HL-60 (cell line): ENCODE data around the gene PLSCR3.

ENCODE experiments used
- DNase-seq, 2 experiments: peaks; one replicate each; pipeline ENCODE4 v3.0.0-alpha.2; 2010 to 2020; ENCODE audit warnings: low read depth in 1 of 2, low spot score in 1 of 2
- H3K27ac ChIP-seq: fragments of 250-450 bp; sonication (Bioruptor Pico); replicated peaks from 2 replicates; pipeline ENCODE4 v1.5.1; 2020; ENCODE audit warnings: mild to moderate bottlenecking, moderate library complexity
- H3K27me3 ChIP-seq: fragments of 250-450 bp; sonication (Bioruptor Pico); 2 replicates; pipeline ENCODE4 v1.5.1; 2021; ENCODE audit warnings: mild to moderate bottlenecking, moderate library complexity; ENCODE audit not compliant: insufficient read depth, poor library complexity, severe bottlenecking
- H3K4me3 ChIP-seq: replicated peaks from 2 replicates; pipeline ENCODE4 v1.5.1; 2011; ENCODE audit warnings: mild to moderate bottlenecking, control low read depth, low read length; ENCODE audit not compliant: insufficient read depth
- CTCF ChIP-seq: IDR thresholded peaks from one replicate; pipeline ENCODE4 v1.5.1; 2011; ENCODE audit warnings: low read length, control low read depth, inconsistent platforms; ENCODE audit not compliant: insufficient read depth
- GABPA ChIP-seq: IDR thresholded peaks from 2 replicates; pipeline ENCODE4 v1.6.1; 2012; ENCODE audit warnings: low read depth
- POLR2AphosphoS5 ChIP-seq: IDR thresholded peaks from 2 replicates; pipeline ENCODE4 v1.6.1; 2012; ENCODE audit warnings: low read depth
- REST ChIP-seq: IDR thresholded peaks from 2 replicates; pipeline ENCODE4 v1.6.1; 2012; ENCODE audit warnings: low read depth; ENCODE audit not compliant: insufficient replicate concordance
- SPI1 ChIP-seq: IDR thresholded peaks from 2 replicates; pipeline ENCODE4 v1.6.1; 2012; ENCODE audit warnings: low read depth, mild to moderate bottlenecking, borderline replicate concordance

PLSCR3 gene

GRCh38 chr17:7414837-7415236 is 20.5 kb upstream of the PLSCR3 start:
- no peak overlapping the region for H3K4me3 ChIP-seq
- no peak overlapping the region for H3K27ac ChIP-seq
- no peaks in the 10 kb centered on the region for H3K27me3 ChIP-seq
- DNase-seq, result no peak
- no peak for TF ChIP-seq GABPA
- no peak for TF ChIP-seq SPI1
- no peak for TF ChIP-seq REST
- no peak for TF ChIP-seq POLR2AphosphoS5
- no peak for TF ChIP-seq CTCF

GRCh38 chr17:7413346-7413985 is 19.1 kb upstream of the PLSCR3 start:
- peaks cover 2% of the 10 kb centered on the region for H3K27me3 ChIP-seq
- TF ChIP-seq SPI1 (no peak), POLR2AphosphoS5 (no peak), REST (no peak), CTCF (no peak), GABPA (no peak)
- no peak overlapping the region for H3K27ac ChIP-seq
- DNase-seq, result no peak
- H3K4me3 ChIP-seq, result no peak overlapping the region

- Histone ChIP-seq H3K27me3 (peaks cover 2% of the 10 kb centered on the region), H3K4me3 (no peak overlapping the region), H3K27ac (no peak overlapping the region)
- TF ChIP-seq CTCF (no peak), POLR2AphosphoS5 (no peak), GABPA (no peak), SPI1 (no peak), REST (no peak)
- no peak for DNase-seq
Observed at GRCh38 chr17:7411427-7411750, 17.1 kb upstream of the PLSCR3 start.
